GM12878 (cell line): ENCODE measurements around the gene NAT14. TPM values are rescaled to one million over a fixed set of nuclear protein-coding genes. Genes with fewer than 3 reads are reported as not detected.

Source experiments
- ATAC-seq: fragments of 200-7000 bp; cut with Tn5 transposase; 3 replicates; pipeline ENCODE4 v1.9.1; 2020; ENCODE audit warnings: mild to moderate bottlenecking, moderate library complexity
- BruUV-seq: library from RNA; stranded (reverse); fragments of 400-500 nt; replicated peaks from 2 replicates; lab custom pipeline; 2021; lab: Mats Ljungman, UMichigan
- CTCF ChIA-PET: fragments of 300-600 bp; sonication (Branson Sonifier 250); formaldehyde crosslinking; extraction: SDS; loops from one replicate; lab custom pipeline; 2021; ENCODE audit warnings: inconsistent platforms; lab: Yijun Ruan, JAX
- POLR2A ChIA-PET: fragments of 350-600 bp; formaldehyde crosslinking; extraction: SDS; loops from one replicate; lab custom pipeline; 2021; ENCODE audit warnings: inconsistent platforms; lab: Charles Lee
- RAD21 ChIA-PET: fragments of 300-600 bp; sonication (Branson Sonifier 250); formaldehyde crosslinking; loops from one replicate; lab custom pipeline; 2023; ENCODE audit warnings: antibody characterized with exemption; ENCODE audit not compliant: unreplicated experiment; lab: Charles Lee
- SMC1A ChIA-PET: fragments of 300-600 bp; sonication (Branson Sonifier 250); formaldehyde crosslinking; loops from one replicate; lab custom pipeline; 2023; ENCODE audit not compliant: unreplicated experiment, uncharacterized antibody; lab: Charles Lee
- DNase-seq: peaks from one replicate; pipeline ENCODE4 v3.0.0-alpha.2; 2011; ENCODE audit warnings: low read depth, low spot score
- FAIRE-seq: peaks from 3 replicates; lab custom pipeline; 2011; peaks lifted over from hg19 to GRCh38; lab: Jason Lieb, UNC
- H2AFZ ChIP-seq: 2 replicates; pipeline ENCODE4 v1.6.0; 2011; ENCODE audit warnings: low read depth, low read length, control low read depth; ENCODE audit not compliant: control insufficient read depth
- H3K27ac ChIP-seq: 2 replicates; pipeline ENCODE4 v1.5.1; 2011; ENCODE audit warnings: control low read depth; ENCODE audit not compliant: control insufficient read depth, insufficient read depth
- H3K27me3 ChIP-seq, 2 experiments: replicated peaks in 1 of 2; 2 replicates each; pipeline versions ENCODE4 v1.6.0 to v1.6.1; 2011; ENCODE audit warnings: low read length in 1 of 2; ENCODE audit not compliant: control insufficient read depth in 2 of 2, insufficient read depth in 2 of 2
- H3K36me3 ChIP-seq, 2 experiments: 2 replicates each; pipeline ENCODE4 v1.5.1; 2011; ENCODE audit warnings: low read length in 1 of 2; ENCODE audit not compliant: control insufficient read depth in 2 of 2, insufficient read depth in 2 of 2
- H3K4me1 ChIP-seq: 2 replicates; pipeline ENCODE4 v1.6.1; 2011; ENCODE audit warnings: mild to moderate bottlenecking, low read length, moderate library complexity, mixed read lengths; ENCODE audit not compliant: control insufficient read depth, insufficient read depth
- H3K4me2 ChIP-seq: 2 replicates; pipeline ENCODE4 v1.6.0; 2011; ENCODE audit warnings: control low read depth; ENCODE audit not compliant: control insufficient read depth, insufficient read depth
- H3K4me3 ChIP-seq: fragments of 200-600 bp; sonication (generic); 2 replicates; pipeline ENCODE4 v1.5.1; 2016
- H3K79me2 ChIP-seq: 2 replicates; pipeline ENCODE4 v1.6.0; 2011; ENCODE audit warnings: low read length; ENCODE audit not compliant: control insufficient read depth, insufficient read depth
- H3K9ac ChIP-seq: 2 replicates; pipeline ENCODE4 v1.8.0; 2011; ENCODE audit warnings: low read length, control low read depth, mixed read lengths; ENCODE audit not compliant: control insufficient read depth, insufficient read depth
- H3K9me3 ChIP-seq: replicated peaks from 3 replicates; pipeline ENCODE4 v1.5.1; 2011; ENCODE audit warnings: mild to moderate bottlenecking, low read length; ENCODE audit not compliant: control insufficient read depth, insufficient read depth
- H4K20me1 ChIP-seq: 2 replicates; pipeline ENCODE4 v1.6.0; 2011; ENCODE audit not compliant: control insufficient read depth, insufficient read depth
- DPF2 ChIP-seq: fragments of 450-650 bp; IDR thresholded peaks from 2 replicates; pipeline ENCODE4 v1.6.1; 2017; ENCODE audit warnings: mild to moderate bottlenecking
- GATAD2B ChIP-seq: fragments of 450-650 bp; conservative IDR thresholded peaks from 2 replicates; pipeline ENCODE4 v1.6.1; 2017; ENCODE audit warnings: low read depth, mild to moderate bottlenecking, moderate library complexity
- NFYA ChIP-seq: IDR thresholded peaks from 2 replicates; pipeline ENCODE4 v1.6.1; 2011; ENCODE audit warnings: low read depth, mild to moderate bottlenecking, low read length, improper control_type of control experiment, borderline replicate concordance
- RELA ChIP-seq: fragments of 450-650 bp; IDR thresholded peaks from 2 replicates; pipeline ENCODE4 v1.8.0; 2014; ENCODE audit warnings: borderline replicate concordance; ENCODE audit not compliant: partially characterized antibody
- ZBED1 ChIP-seq: IDR thresholded peaks from 2 replicates; pipeline ENCODE4 v1.6.1; 2016; ENCODE audit warnings: borderline replicate concordance
- WGBS: methylation state at CpG from one replicate; pipeline ENCODE4 v1.1.6; 2016; ENCODE audit warnings: low lambda C conversion rate; ENCODE audit not compliant: insufficient replicate concordance, insufficient coverage; ENCODE audit errors: missing lambda C conversion rate; 5-methylcytosine and 5-hydroxymethylcytosine counted together
- in situ Hi-C: fragments of 300-500 bp; cut with MboI; formaldehyde crosslinking; loops from 9 replicates; pipeline ENCODE4 v1.14.3; 2018; ENCODE audit warnings: mixed read lengths
- intact Hi-C: fragments of 100-400 bp; cut with micrococcal nuclease; formaldehyde crosslinking; loops from one replicate; pipeline ENCODE4 v1.14.2; 2022; ENCODE audit not compliant: unreplicated experiment
- polyA plus RNA-seq, 11 experiments: library from polyadenylated mRNA; depleted of rRNA in 4 of 11; unstranded in 6 of 11; stranded (reverse) in 5 of 11; fragments of >200 nt; fragmentation: Nextera tagmentation in 4 of 11; fragmentation: Illumina TruSeq in 1 of 11; extraction: Ambion mirVana in 4 of 11; extraction: Trizol in 1 of 11; gene quantifications; 1 replicate in 1 of 11; 2 replicates in 10 of 11; pipeline versions ENCODE4 v1.2.1 to v1.2.3, GENCODE V29; 2011 to 2016; ENCODE audit warnings: inconsistent platforms in 2 of 11, missing spikeins in 2 of 11, low read depth in 1 of 11
- total RNA-seq, 4 experiments: library from RNA; depleted of rRNA in 3 of 4; stranded (reverse); fragments of >200 nt in 3 of 4; fragmentation: Illumina TruSeq in 1 of 4; extraction: Trizol in 1 of 4; gene quantifications; 2 replicates each; pipeline versions ENCODE4 v1.2.1 to v1.2.3, GENCODE V29; 2013 to 2021
- TF ChIP-seq, protein P1 (sequence below): fragments of 150-350 bp; IDR thresholded peaks from 2 replicates; pipeline ENCODE4 v1.6.1; 2014; ENCODE audit warnings: mild to moderate bottlenecking, low read depth, low read length
- TF ChIP-seq, protein P2 (sequence below): fragments of 450-650 bp; IDR thresholded peaks from 2 replicates; pipeline ENCODE4 v1.6.1; 2017; ENCODE audit warnings: mild to moderate bottlenecking
- TF ChIP-seq, protein P3 (sequence below): IDR thresholded peaks from 2 replicates; pipeline ENCODE4 v1.6.1; 2011; ENCODE audit warnings: borderline replicate concordance, low read depth, mild to moderate bottlenecking, moderate library complexity, mixed read lengths, low read length; ENCODE audit not compliant: insufficient read depth; ENCODE audit errors: extremely low read length

The NAT14 gene
- total and polyA plus RNA-seq, 10 of the 15 experiments (the other 5 are each of a cell fraction or from before 2014, with no cell fraction given), result 0.87 to 23.6 (median 9.7) TPM

DNA sequence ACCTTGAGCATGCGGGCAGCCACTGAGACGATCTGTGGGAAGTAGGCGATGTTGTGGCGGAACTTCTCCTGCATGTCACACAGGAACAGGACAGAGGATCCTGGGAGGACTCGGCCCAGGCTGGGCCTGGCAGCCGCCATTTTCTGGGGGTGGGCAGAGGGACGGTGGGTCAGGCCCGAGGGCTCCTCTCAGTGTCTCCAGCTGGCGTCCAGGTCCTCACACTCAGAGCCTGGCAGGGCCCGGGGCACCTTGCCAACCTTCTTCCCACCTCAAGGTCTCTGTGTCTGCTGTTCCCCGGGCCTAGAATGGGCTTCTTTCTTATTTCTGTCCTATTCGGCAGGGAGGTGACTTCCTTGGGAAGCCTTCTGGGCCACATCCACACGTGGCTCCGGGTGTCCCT lies 28.6 kb upstream of the NAT14 start:
- no TSS peak for BruUV-seq
- no peak for DNase-seq
- peaks cover 9% of the 10 kb centered on the region for H3K79me2 ChIP-seq
- WGBS, result 94% methylated on average over 12 of the region's 14 CpGs
- POLR2A ChIA-PET, result no interaction called here
- no peak overlapping the region for H3K4me3 ChIP-seq
- H3K9me3 ChIP-seq, result no peaks in the 10 kb centered on the region
- intact Hi-C loops (no loop called here), in situ Hi-C loops (no loop called here)
- H3K9ac ChIP-seq, result no peak overlapping the region
- RAD21 ChIA-PET, result no interaction called here
- H3K4me2 ChIP-seq, result no peak overlapping the region
- TF ChIP-seq DPF2 (no peak), GATAD2B (no peak), ZBED1 (no peak), NFYA (no peak), RELA (no peak)
- TF ChIP-seq, protein P1, sequence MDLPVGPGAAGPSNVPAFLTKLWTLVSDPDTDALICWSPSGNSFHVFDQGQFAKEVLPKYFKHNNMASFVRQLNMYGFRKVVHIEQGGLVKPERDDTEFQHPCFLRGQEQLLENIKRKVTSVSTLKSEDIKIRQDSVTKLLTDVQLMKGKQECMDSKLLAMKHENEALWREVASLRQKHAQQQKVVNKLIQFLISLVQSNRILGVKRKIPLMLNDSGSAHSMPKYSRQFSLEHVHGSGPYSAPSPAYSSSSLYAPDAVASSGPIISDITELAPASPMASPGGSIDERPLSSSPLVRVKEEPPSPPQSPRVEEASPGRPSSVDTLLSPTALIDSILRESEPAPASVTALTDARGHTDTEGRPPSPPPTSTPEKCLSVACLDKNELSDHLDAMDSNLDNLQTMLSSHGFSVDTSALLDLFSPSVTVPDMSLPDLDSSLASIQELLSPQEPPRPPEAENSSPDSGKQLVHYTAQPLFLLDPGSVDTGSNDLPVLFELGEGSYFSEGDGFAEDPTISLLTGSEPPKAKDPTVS, result no peak
- TF ChIP-seq, protein P2, sequence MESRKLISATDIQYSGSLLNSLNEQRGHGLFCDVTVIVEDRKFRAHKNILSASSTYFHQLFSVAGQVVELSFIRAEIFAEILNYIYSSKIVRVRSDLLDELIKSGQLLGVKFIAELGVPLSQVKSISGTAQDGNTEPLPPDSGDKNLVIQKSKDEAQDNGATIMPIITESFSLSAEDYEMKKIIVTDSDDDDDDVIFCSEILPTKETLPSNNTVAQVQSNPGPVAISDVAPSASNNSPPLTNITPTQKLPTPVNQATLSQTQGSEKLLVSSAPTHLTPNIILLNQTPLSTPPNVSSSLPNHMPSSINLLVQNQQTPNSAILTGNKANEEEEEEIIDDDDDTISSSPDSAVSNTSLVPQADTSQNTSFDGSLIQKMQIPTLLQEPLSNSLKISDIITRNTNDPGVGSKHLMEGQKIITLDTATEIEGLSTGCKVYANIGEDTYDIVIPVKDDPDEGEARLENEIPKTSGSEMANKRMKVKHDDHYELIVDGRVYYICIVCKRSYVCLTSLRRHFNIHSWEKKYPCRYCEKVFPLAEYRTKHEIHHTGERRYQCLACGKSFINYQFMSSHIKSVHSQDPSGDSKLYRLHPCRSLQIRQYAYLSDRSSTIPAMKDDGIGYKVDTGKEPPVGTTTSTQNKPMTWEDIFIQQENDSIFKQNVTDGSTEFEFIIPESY, result no peak
- TF ChIP-seq, protein P3, sequence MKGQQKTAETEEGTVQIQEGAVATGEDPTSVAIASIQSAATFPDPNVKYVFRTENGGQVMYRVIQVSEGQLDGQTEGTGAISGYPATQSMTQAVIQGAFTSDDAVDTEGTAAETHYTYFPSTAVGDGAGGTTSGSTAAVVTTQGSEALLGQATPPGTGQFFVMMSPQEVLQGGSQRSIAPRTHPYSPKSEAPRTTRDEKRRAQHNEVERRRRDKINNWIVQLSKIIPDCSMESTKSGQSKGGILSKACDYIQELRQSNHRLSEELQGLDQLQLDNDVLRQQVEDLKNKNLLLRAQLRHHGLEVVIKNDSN, result no peak
- H3K36me3 ChIP-seq, result peaks cover 3 to 4% of the 10 kb centered on the region in 2 experiments
- no peak for ATAC-seq
- no peak overlapping the region for H2AFZ ChIP-seq
- CTCF ChIA-PET, result no interaction called here
- SMC1A ChIA-PET, result no interaction called here
- no peak for FAIRE-seq
- H3K27ac ChIP-seq, result no peak overlapping the region
- no peaks in the 10 kb centered on the region; a peak in 1 of 4 replicates for H3K27me3 ChIP-seq
- H4K20me1 ChIP-seq, result peaks cover 4% of the 10 kb centered on the region; the same call in 1 of the 2 replicates
- H3K4me1 ChIP-seq, result no peaks in the 10 kb centered on the region
